GM12878 (cell line): ENCODE measurements around the gene SECISBP2. TPM values are rescaled to one million over a fixed set of nuclear protein-coding genes. Genes with fewer than 3 reads are reported as not detected.

Source experiments
- ATAC-seq: fragments of 200-7000 bp; cut with Tn5 transposase; 3 replicates; pipeline ENCODE4 v1.9.1; 2020; ENCODE audit warnings: mild to moderate bottlenecking, moderate library complexity
- BruUV-seq: library from RNA; stranded (reverse); fragments of 400-500 nt; replicated peaks from 2 replicates; lab custom pipeline; 2021; lab: Mats Ljungman, UMichigan
- CTCF ChIA-PET: fragments of 300-600 bp; sonication (Branson Sonifier 250); formaldehyde crosslinking; extraction: SDS; loops from one replicate; lab custom pipeline; 2021; ENCODE audit warnings: inconsistent platforms; lab: Yijun Ruan, JAX
- POLR2A ChIA-PET: fragments of 350-600 bp; formaldehyde crosslinking; extraction: SDS; loops from one replicate; lab custom pipeline; 2021; ENCODE audit warnings: inconsistent platforms; lab: Charles Lee
- RAD21 ChIA-PET: fragments of 300-600 bp; sonication (Branson Sonifier 250); formaldehyde crosslinking; loops from one replicate; lab custom pipeline; 2023; ENCODE audit warnings: antibody characterized with exemption; ENCODE audit not compliant: unreplicated experiment; lab: Charles Lee
- SMC1A ChIA-PET: fragments of 300-600 bp; sonication (Branson Sonifier 250); formaldehyde crosslinking; loops from one replicate; lab custom pipeline; 2023; ENCODE audit not compliant: unreplicated experiment, uncharacterized antibody; lab: Charles Lee
- DNase-seq: peaks from one replicate; pipeline ENCODE4 v3.0.0-alpha.2; 2011; ENCODE audit warnings: low read depth, low spot score
- FAIRE-seq: peaks from 3 replicates; lab custom pipeline; 2011; peaks lifted over from hg19 to GRCh38; lab: Jason Lieb, UNC
- H2AFZ ChIP-seq: 2 replicates; pipeline ENCODE4 v1.6.0; 2011; ENCODE audit warnings: low read depth, low read length, control low read depth; ENCODE audit not compliant: control insufficient read depth
- H3K27ac ChIP-seq: 2 replicates; pipeline ENCODE4 v1.5.1; 2011; ENCODE audit warnings: control low read depth; ENCODE audit not compliant: control insufficient read depth, insufficient read depth
- H3K27me3 ChIP-seq, 2 experiments: replicated peaks in 1 of 2; 2 replicates each; pipeline versions ENCODE4 v1.6.0 to v1.6.1; 2011; ENCODE audit warnings: low read length in 1 of 2; ENCODE audit not compliant: control insufficient read depth in 2 of 2, insufficient read depth in 2 of 2
- H3K36me3 ChIP-seq, 2 experiments: 2 replicates each; pipeline ENCODE4 v1.5.1; 2011; ENCODE audit warnings: low read length in 1 of 2; ENCODE audit not compliant: control insufficient read depth in 2 of 2, insufficient read depth in 2 of 2
- H3K4me1 ChIP-seq: 2 replicates; pipeline ENCODE4 v1.6.1; 2011; ENCODE audit warnings: mild to moderate bottlenecking, low read length, moderate library complexity, mixed read lengths; ENCODE audit not compliant: control insufficient read depth, insufficient read depth
- H3K4me2 ChIP-seq: 2 replicates; pipeline ENCODE4 v1.6.0; 2011; ENCODE audit warnings: control low read depth; ENCODE audit not compliant: control insufficient read depth, insufficient read depth
- H3K4me3 ChIP-seq: fragments of 200-600 bp; sonication (generic); 2 replicates; pipeline ENCODE4 v1.5.1; 2016
- H3K79me2 ChIP-seq: 2 replicates; pipeline ENCODE4 v1.6.0; 2011; ENCODE audit warnings: low read length; ENCODE audit not compliant: control insufficient read depth, insufficient read depth
- H3K9ac ChIP-seq: 2 replicates; pipeline ENCODE4 v1.8.0; 2011; ENCODE audit warnings: low read length, control low read depth, mixed read lengths; ENCODE audit not compliant: control insufficient read depth, insufficient read depth
- H3K9me3 ChIP-seq: replicated peaks from 3 replicates; pipeline ENCODE4 v1.5.1; 2011; ENCODE audit warnings: mild to moderate bottlenecking, low read length; ENCODE audit not compliant: control insufficient read depth, insufficient read depth
- H4K20me1 ChIP-seq: 2 replicates; pipeline ENCODE4 v1.6.0; 2011; ENCODE audit not compliant: control insufficient read depth, insufficient read depth
- BHLHE40 ChIP-seq, 2 experiments: fragments of 450-650 bp in 1 of 2; IDR thresholded peaks; 2 replicates each; pipeline ENCODE4 v1.6.1; 2011 to 2017; ENCODE audit warnings: low read depth in 2 of 2, borderline replicate concordance in 1 of 2, improper control_type of control experiment in 1 of 2, low read length in 1 of 2, mild to moderate bottlenecking in 1 of 2
- YBX1 ChIP-seq: fragments of 450-650 bp; IDR thresholded peaks from 2 replicates; pipeline ENCODE4 v1.6.1; 2016; ENCODE audit warnings: antibody characterized with exemption
- WGBS: methylation state at CpG from one replicate; pipeline ENCODE4 v1.1.6; 2016; ENCODE audit warnings: low lambda C conversion rate; ENCODE audit not compliant: insufficient replicate concordance, insufficient coverage; ENCODE audit errors: missing lambda C conversion rate; 5-methylcytosine and 5-hydroxymethylcytosine counted together
- in situ Hi-C: fragments of 300-500 bp; cut with MboI; formaldehyde crosslinking; loops from 9 replicates; pipeline ENCODE4 v1.14.3; 2018; ENCODE audit warnings: mixed read lengths
- intact Hi-C: fragments of 100-400 bp; cut with micrococcal nuclease; formaldehyde crosslinking; loops from one replicate; pipeline ENCODE4 v1.14.2; 2022; ENCODE audit not compliant: unreplicated experiment
- polyA plus RNA-seq, 11 experiments: library from polyadenylated mRNA; depleted of rRNA in 4 of 11; unstranded in 6 of 11; stranded (reverse) in 5 of 11; fragments of >200 nt; fragmentation: Nextera tagmentation in 4 of 11; fragmentation: Illumina TruSeq in 1 of 11; extraction: Ambion mirVana in 4 of 11; extraction: Trizol in 1 of 11; gene quantifications; 1 replicate in 1 of 11; 2 replicates in 10 of 11; pipeline versions ENCODE4 v1.2.1 to v1.2.3, GENCODE V29; 2011 to 2016; ENCODE audit warnings: inconsistent platforms in 2 of 11, missing spikeins in 2 of 11, low read depth in 1 of 11
- total RNA-seq, 4 experiments: library from RNA; depleted of rRNA in 3 of 4; stranded (reverse); fragments of >200 nt in 3 of 4; fragmentation: Illumina TruSeq in 1 of 4; extraction: Trizol in 1 of 4; gene quantifications; 2 replicates each; pipeline versions ENCODE4 v1.2.1 to v1.2.3, GENCODE V29; 2013 to 2021
- TF ChIP-seq, protein P1 (sequence below): fragments of 450-650 bp; IDR thresholded peaks from 2 replicates; pipeline ENCODE4 v1.6.1; 2017; ENCODE audit warnings: mild to moderate bottlenecking, moderate library complexity
- TF ChIP-seq, protein P2 (sequence below): fragments of 150-350 bp; IDR thresholded peaks from 2 replicates; pipeline ENCODE4 v1.6.1; 2014; ENCODE audit warnings: mild to moderate bottlenecking, low read depth, low read length

The SECISBP2 gene
- total and polyA plus RNA-seq, 10 of the 15 experiments (the other 5 are each of a cell fraction or from before 2014, with no cell fraction given) = 4.6 to 50.5 (median 31.9) TPM

DNA sequence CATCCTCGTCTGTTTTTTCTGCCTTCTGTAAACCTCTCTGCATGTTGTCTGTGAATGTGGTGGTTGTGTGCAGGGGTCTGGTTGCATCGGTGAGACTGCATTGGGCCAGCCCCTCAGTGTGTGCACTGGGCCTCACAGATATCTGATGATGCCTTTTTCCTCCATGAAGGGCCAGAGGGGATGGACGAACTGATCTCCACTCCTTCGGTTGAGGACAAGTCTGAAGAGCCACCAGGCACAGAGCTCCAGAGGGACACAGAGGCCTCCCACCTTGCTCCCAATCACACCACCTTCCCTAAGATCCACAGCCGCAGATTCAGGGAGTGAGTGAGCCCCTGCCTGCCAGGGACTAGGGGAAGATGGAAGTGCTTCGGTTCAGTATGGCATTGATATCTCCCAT is 31.3 kb downstream of the SECISBP2 start (continued):
- TF ChIP-seq, protein P1, sequence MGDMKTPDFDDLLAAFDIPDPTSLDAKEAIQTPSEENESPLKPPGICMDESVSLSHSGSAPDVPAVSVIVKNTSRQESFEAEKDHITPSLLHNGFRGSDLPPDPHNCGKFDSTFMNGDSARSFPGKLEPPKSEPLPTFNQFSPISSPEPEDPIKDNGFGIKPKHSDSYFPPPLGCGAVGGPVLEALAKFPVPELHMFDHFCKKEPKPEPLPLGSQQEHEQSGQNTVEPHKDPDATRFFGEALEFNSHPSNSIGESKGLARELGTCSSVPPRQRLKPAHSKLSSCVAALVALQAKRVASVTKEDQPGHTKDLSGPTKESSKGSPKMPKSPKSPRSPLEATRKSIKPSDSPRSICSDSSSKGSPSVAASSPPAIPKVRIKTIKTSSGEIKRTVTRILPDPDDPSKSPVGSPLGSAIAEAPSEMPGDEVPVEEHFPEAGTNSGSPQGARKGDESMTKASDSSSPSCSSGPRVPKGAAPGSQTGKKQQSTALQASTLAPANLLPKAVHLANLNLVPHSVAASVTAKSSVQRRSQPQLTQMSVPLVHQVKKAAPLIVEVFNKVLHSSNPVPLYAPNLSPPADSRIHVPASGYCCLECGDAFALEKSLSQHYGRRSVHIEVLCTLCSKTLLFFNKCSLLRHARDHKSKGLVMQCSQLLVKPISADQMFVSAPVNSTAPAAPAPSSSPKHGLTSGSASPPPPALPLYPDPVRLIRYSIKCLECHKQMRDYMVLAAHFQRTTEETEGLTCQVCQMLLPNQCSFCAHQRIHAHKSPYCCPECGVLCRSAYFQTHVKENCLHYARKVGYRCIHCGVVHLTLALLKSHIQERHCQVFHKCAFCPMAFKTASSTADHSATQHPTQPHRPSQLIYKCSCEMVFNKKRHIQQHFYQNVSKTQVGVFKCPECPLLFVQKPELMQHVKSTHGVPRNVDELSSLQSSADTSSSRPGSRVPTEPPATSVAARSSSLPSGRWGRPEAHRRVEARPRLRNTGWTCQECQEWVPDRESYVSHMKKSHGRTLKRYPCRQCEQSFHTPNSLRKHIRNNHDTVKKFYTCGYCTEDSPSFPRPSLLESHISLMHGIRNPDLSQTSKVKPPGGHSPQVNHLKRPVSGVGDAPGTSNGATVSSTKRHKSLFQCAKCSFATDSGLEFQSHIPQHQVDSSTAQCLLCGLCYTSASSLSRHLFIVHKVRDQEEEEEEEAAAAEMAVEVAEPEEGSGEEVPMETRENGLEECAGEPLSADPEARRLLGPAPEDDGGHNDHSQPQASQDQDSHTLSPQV = no peak
- TF ChIP-seq BHLHE40 (IDR thresholded peaks at IDR 0.05; ENCODE audit: borderline replicate concordance in 1 of 2, low read depth in 2 of 2, low read length in 1 of 2) = no peak

DNA sequence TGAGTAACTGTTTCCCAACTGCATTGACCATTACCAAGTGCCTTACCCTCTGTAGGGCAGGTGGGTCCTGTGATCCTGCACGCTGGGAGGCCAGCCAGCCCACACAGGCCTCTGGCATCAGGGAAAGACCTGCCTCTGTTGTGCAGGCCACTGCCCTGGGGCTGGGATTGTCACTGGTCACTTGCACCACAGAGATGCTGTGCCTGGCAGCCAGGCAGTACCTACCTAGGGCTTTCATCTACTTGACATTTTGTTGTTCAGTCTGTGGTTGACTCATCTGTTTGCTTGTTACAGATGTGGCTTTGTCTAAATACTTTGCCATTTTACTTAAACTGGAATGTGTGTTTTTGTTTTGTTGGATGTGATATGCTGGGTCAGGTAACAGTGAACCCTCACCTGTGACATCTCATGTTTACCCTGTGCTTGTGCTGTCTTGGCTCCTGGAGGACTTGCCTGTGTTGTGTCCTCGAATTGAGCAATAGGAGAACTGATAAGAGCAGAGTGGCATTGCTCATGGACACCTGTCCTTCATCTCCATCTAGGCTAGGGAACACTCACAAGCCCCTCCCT is 32.8 kb downstream of the SECISBP2 start:
- in situ Hi-C loops (no loop called here), intact Hi-C loops (no loop called here)
- DNase-seq (no peak), FAIRE-seq (no peak), ATAC-seq (no peak)
- BruUV-seq = no TSS peak
- Histone ChIP-seq H3K9ac (no peak overlapping the region), H3K4me1 (peaks cover 10% of the 10 kb centered on the region), H2AFZ (no peak overlapping the region), H4K20me1 (no peaks in the 10 kb centered on the region), H3K27me3 (no peaks in the 10 kb centered on the region), H3K79me2 (no peaks in the 10 kb centered on the region), H3K36me3 (peaks cover 41 to 45% of the 10 kb centered on the region in 2 experiments), H3K4me3 (no peak overlapping the region), H3K4me2 (no peak overlapping the region), H3K9me3 (no peaks in the 10 kb centered on the region), H3K27ac (no peak overlapping the region)
- CTCF ChIA-PET = no interaction called here
- SMC1A ChIA-PET = no interaction called here
- WGBS = 100% methylated on average over 2 of the region's 2 CpGs
- no peak for TF ChIP-seq YBX1
- TF ChIP-seq, protein P2, sequence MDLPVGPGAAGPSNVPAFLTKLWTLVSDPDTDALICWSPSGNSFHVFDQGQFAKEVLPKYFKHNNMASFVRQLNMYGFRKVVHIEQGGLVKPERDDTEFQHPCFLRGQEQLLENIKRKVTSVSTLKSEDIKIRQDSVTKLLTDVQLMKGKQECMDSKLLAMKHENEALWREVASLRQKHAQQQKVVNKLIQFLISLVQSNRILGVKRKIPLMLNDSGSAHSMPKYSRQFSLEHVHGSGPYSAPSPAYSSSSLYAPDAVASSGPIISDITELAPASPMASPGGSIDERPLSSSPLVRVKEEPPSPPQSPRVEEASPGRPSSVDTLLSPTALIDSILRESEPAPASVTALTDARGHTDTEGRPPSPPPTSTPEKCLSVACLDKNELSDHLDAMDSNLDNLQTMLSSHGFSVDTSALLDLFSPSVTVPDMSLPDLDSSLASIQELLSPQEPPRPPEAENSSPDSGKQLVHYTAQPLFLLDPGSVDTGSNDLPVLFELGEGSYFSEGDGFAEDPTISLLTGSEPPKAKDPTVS = no peak
- POLR2A ChIA-PET = no interaction called here
- RAD21 ChIA-PET = no interaction called here
